ENCODE data around the gene SYNGAP1.

GRCh38 chr6:33421344-33421643, 1.4 kb downstream of the SYNGAP1 start:
- TF ChIP-seq POLR2A (IDR thresholded peaks at IDR 0.05) (no peak), CTCF (IDR thresholded peaks at IDR 0.05) (no peak)
